Effector CD4-positive, alpha-beta T cell (primary cell): ENCODE measurements around the gene SUMF2.
"Not testable (repeated sequence)": the region's sequence is repeated elsewhere in the genome, so short reads cannot be mapped to it uniquely, and the experiment has no call there.

Experiments used
- DNase-seq: peaks from one replicate; pipeline ENCODE4 v3.0.0-alpha.2; 2020
- total RNA-seq: gene quantifications from one replicate; lab custom pipeline; 2026; lab: John Stamatoyannopoulos, UW

SUMF2 gene
- total RNA-seq: 89.3 reads per million, percentile 80 among the genes with 10 or more reads in this experiment

DNA sequence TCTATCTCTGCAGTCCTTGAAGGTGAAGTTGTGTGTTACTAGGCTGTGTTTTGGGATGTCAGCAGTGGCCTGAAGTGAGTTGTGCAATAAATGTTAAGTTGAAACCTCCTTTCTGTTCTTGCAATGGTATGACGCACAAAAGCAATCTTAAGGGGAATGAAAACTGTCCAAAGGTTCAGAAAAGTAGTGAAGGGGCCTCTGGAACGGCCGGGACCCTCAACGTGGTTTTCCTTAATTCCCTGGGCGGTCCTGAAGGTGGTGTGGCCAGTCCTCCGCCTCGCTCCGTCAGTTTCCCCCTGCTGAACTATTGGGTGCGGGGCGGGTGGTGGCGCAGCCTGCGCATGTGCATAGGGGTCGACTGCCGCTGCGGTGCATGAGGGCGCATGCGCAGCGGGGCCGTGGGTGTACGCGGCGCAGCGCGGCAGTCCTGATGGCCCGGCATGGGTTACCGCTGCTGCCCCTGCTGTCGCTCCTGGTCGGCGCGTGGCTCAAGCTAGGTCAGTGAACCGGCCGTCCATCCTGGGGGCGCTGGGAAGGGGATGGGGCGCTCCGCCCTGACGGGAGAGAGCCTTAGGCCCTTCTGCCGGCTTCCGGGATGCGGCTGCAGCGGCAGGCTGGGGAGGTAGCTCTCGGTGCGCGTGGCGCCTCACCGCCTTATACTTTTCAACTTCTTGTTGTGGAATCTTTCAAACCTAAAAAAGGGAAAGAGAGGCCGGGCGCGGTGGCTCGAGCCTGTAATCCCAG lies at the start of gene SUMF2:
SUMF2 (plus strand) TSS at position 405 of the 744 bp plus-strand sequence; CDS start at position 431, 26 bp downstream.
- peak; percentile 88 for DNase-seq

DNA sequence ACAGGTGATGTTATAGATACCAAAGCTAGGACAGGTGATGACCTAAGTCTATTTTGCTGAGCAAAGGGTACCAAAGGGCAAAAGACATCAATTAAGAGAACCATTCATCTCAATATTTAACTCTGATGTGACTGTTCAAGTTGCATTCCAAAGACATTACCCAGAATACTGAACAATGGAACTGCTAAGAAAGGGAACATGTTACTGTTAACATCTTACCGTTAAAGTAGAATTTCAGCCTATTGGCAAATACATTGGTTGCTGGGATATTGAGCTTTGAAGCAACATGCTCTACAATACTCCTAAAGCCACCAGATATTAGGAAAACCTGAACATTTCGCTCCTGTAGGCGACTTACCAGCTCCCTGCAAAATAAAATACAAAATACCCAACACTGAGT lies 47.1 kb upstream of the SUMF2 start:
- DNase-seq: not testable (repeated sequence)

DNA sequence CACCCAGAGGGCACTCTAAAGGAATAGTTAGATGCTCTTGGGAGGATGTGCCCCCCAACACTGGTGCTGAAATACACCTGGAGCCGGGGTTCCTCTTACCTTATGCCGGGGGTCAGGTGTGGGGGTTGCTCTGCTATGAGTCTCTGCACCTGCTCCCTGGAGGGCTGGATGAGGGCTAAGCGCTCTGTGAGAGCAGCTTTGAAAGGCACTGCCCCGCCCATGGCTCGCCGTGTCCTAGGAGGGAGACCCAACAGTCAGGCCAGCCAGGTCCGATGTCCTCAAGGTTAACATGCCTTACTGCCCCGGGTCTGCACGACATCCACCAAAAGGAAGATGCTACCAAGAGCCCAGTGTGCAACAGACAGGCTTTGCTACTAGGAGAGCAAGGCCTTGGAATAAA lies 44.6 kb upstream of the SUMF2 start:
- no peak for DNase-seq

DNA sequence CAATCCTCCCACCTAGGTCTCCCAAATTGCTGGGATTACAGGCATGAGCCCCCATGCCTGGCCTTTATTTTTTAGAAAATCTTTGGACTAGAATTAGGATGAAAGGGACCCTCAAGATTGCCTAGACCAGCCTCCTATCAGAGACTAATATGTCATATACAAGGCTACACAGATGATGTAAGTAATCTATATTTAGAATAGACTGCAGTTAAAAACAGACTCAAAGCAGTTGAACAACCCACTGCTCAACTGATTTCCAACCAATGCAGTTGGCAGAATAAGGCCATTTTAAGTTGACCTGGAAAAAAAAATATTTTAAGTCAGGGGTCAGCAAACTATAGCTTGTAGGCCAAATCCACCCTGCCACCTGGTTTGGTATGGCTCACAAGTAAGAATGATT lies 40.6 kb upstream of the SUMF2 start:
- DNase-seq: no peak

GRCh38 chr7:56026538-56026937 lies 37.5 kb upstream of the SUMF2 start:
- DNase-seq: no peak

DNA sequence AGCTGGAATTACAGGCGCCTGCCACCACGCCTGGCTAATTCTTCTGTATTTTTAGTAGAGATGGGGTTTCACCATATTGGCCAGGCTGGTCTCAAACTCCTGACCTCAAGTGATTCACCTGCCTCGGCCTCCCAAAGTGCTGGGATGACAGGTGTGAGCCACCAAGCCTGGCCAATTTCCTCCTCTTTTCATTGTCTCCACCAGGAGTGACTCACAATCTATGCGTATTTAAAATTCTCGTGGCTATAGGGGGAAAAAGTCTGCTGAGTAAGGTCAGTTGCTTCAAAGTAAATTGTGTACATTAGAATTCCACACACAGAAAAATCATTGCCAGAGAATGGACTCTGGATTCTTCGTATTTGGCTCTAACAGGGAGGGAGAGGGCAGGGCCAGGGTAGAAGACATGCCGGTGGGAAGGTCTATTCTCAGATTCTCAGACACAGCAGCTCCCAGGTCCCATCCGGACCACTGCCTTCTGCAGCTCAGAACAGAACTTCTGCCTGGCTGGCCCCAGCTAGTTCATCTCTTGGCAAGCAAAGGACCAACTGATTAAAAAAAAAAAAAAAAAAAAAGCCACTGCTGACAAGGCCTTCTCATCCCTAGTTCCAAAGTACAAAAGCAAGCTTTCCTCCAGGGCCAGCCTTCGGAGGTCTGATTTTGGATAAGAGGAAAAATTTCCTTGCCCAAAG lies 35.0 kb upstream of the SUMF2 start:
- no peak for DNase-seq

DNA sequence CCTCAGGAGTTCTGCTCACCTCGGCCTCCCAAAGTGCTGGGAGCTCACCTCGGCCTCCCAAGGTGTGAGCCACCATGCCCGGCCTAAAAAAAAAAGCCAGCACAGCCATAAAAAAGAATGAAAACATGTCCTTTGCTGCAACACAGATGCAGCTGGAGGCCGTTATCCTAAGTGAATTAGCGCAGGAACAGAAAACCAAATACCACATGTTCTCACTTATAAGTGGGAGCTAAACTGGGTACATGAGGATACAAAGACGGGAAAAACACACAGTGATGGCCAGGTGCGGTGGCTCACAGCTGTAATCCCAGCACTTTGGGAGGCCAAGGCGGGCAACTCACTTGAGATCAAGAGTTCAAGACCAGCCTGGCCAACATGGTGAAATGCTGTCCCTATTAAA lies 33.7 kb upstream of the SUMF2 start:
- DNase-seq: no peak

DNA sequence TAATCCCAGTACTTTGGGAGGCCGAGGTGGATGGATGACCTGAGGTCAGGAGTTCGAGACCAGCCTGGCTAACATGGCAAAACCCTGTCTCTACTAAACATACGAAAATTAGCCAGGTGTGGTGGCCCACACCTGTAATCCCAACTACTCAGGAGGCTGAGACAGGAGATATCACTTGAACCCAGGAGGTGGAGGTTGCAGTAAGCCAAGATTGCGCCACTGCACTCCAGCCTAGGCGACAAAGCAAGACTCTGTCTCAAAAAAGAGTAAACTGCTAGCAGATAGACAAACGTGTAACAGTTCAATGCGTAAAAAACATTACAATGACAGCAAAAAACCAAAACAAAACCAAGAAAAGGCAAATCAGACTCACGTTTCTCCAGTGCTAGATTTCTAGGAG lies 32.5 kb upstream of the SUMF2 start:
- not testable (repeated sequence) for DNase-seq

GRCh38 chr7:56032578-56032977 lies 31.5 kb upstream of the SUMF2 start:
- DNase-seq: not testable (repeated sequence)

- peak; percentile 53 for DNase-seq
Measured at GRCh38 chr7:56033671-56034432, 30.2 kb upstream of the SUMF2 start.

- no peak for DNase-seq
Measured at GRCh38 chr7:56040730-56041129, 23.4 kb upstream of the SUMF2 start.

- DNase-seq: not testable (repeated sequence)
Measured at GRCh38 chr7:56045758-56046157, 18.3 kb upstream of the SUMF2 start.

- DNase-seq: no peak
Measured at GRCh38 chr7:56046721-56047445, 17.2 kb upstream of the SUMF2 start.

- DNase-seq: not testable (repeated sequence)
Measured at GRCh38 chr7:56047446-56048116, 16.5 kb upstream of the SUMF2 start.

GRCh38 chr7:56048245-56048644 lies 15.8 kb upstream of the SUMF2 start:
- no peak for DNase-seq

DNA sequence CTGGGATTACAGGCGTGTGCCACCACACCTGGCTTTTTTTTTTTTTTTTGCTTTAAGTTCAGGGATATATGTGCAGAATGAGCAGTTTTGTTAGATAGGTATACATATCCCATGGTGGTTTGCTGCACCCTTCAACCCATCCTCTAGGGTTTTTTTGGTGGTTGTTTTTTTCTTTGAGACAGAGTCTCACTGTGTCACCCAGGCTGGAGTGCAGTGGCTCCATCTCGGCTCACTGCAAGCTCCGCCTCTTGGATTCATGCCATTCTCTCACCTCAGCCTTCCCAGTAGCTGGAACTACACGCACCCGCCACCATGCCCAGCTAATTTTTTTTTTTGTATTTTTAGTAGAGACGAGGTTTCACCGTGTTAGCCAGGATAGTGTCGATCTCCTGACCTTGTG lies 15.3 kb upstream of the SUMF2 start:
- DNase-seq: not testable (repeated sequence)

DNA sequence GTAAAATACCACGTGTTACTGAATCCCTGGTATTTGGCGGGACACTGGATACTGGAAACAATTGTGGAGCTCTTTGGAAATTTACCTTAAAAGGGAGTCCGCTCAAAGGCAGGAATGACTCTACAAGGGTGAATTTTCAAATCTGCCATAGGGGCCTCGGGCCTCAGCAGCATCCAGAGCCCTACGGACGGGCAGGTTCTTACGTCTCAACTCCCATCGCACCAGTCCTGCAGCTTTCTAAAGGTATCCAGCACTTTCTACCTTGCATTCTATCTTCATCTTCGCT lies 13.1 kb upstream of the SUMF2 start:
- no peak for DNase-seq

GRCh38 chr7:56051339-56052191 lies 12.5 kb upstream of the SUMF2 start, which contains the start of the genes CCT6A and PSPH:
Gene CCT6A (plus strand): TSS chr7:56051765. CDS start chr7:56051849, 84 bp downstream.
Gene PSPH (minus strand): TSS chr7:56051444. CDS start chr7:56021212, 30,232 bp downstream.
- DNase-seq: peak; percentile 87

GRCh38 chr7:56053379-56053778 lies 10.7 kb upstream of the SUMF2 start:
- no peak for DNase-seq

DNA sequence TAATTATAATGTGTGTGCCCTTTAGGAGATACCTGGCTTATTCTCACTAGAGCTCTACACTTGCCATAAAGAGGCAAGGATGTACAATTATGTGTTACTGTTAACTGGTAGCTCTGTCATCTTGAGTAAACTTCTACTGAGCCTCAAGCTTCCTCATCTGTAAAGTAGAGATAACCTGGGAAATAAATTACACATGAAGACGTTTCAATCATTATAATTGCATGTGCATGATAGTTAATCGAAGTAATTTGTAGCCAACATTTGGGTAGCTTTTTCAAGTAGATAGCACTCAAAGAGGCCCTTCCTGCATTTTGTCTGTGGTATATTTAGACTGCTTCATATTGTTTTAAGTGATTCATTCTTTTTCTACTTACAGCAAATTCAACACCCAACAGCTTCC lies 10.1 kb upstream of the SUMF2 start:
- DNase-seq: no peak

DNA sequence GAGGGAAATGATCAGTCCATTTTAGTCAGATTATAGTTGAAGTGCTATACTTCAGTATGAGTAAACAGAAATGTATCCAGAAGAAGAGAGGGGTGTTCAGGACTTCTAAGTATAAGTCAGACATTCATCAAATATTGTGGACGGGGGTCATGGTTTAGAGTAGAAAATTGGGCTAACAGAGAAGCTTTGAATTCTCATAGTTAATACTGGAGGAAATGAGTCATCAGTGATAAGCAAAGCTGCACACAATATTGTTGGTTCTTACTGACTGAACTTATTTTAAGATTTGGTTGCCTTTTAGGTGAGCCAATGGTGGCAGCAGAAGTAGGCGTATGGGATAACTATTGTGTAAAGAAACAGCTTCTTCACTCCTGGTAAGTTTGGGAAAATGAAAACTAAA lies 1.7 kb upstream of the SUMF2 start:
- no peak for DNase-seq
